Psoas muscle (tissue), 8 donors: ENCODE results near the gene ADAMTSL2. TPM values are rescaled to one million over a fixed set of nuclear protein-coding genes. Genes with fewer than 3 reads are reported as not detected.

Experiments used
- ATAC-seq, 4 donors: fragments of 200-7000 bp; cut with Tn5 transposase; one replicate each; pipeline ENCODE4 v1.9.1; 2020; ENCODE audit warnings: moderate library complexity in 3 of 4, mild to moderate bottlenecking in 2 of 4
- DNase-seq, 2 donors: peaks; one replicate each; pipeline ENCODE4 v3.0.0-alpha.2; 2020
- H3K27ac ChIP-seq: fragments of 200-600 bp; one replicate; pipeline ENCODE4 v1.8.0; 2022
- H3K27me3 ChIP-seq, 3 donors: fragments of 200-600 bp in 1 of 3; one replicate each; pipeline versions ENCODE4 v1.6.1 to v1.8.0; 2013 to 2022; ENCODE audit warnings: low read length in 2 of 3, mild to moderate bottlenecking in 2 of 3, moderate library complexity in 1 of 3; ENCODE audit not compliant: insufficient read depth in 3 of 3
- H3K36me3 ChIP-seq, 2 donors: fragments of 200-600 bp in 1 of 2; one replicate each; pipeline versions ENCODE4 v1.6.1 to v1.8.0; 2013 to 2022; ENCODE audit warnings: low read depth in 1 of 2, mild to moderate bottlenecking in 1 of 2, moderate library complexity in 1 of 2; ENCODE audit not compliant: insufficient read depth in 1 of 2
- H3K4me1 ChIP-seq: fragments of 200-600 bp; one replicate; pipeline ENCODE4 v1.8.0; 2022
- H3K4me3 ChIP-seq: fragments of 200-600 bp; one replicate; pipeline ENCODE4 v1.8.0; 2022; ENCODE audit warnings: mild to moderate bottlenecking
- H3K9me3 ChIP-seq: fragments of 200-600 bp; one replicate; pipeline ENCODE4 v1.8.0; 2022
- WGBS, 3 donors: extraction: QIAGEN DNeasy Blood & Tissue Kit; methylation state at CpG; one replicate each; pipeline versions ENCODE4 v1.1.6 to v1.1.7; 2013; 5-methylcytosine and 5-hydroxymethylcytosine counted together
- intact Hi-C, 2 donors: fragments of 100-400 bp; cut with DNase I; formaldehyde crosslinking; loops; one replicate each; pipeline versions ENCODE4 v1.11.0 to v1.14.2; 2022
- polyA plus RNA-seq, 3 donors: library from polyadenylated mRNA; stranded (reverse); fragments of 200-250 nt; gene quantifications; one replicate each; pipeline ENCODE4 v1.2.3, GENCODE V29; 2013
- total RNA-seq, 4 donors: library from RNA; stranded (reverse); fragmentation: NEBNext Ultra II Directional in 2 of 4; extraction: Animal tissue kit (Norgen Biotek cat#: 25700) in 2 of 4; gene quantifications; one replicate each; pipeline versions ENCODE4 v1.2.1 to v1.2.4, GENCODE V29; 2021 to 2023
- TF ChIP-seq, protein P1 (sequence below): fragments of 200-600 bp; IDR thresholded peaks from one replicate; pipeline ENCODE4 v1.8.0; 2022; ENCODE audit warnings: antibody characterized with exemption
- donor health status: healthy with polysubstance abuse.
- donor health status: DM: no; HTN: no; CAD: no; lungs with moderate emphysema.
- donor health status: Bipolar disorder and iron deficiency.
- donor health status: healthy.
- donor health status: DM: yes; HTN: yes; CAD: no.
- donor health status: DM: no; HTN: no; CAD: no.
- donor health status: DM: no; HTN: no; CAD: no.
- donor health status: DM: yes; HTN: yes; CAD: no.

The ADAMTSL2 gene
- total and polyA plus RNA-seq, 7 donors = 0.21 to 5.4 (median 0.71) TPM

DNA sequence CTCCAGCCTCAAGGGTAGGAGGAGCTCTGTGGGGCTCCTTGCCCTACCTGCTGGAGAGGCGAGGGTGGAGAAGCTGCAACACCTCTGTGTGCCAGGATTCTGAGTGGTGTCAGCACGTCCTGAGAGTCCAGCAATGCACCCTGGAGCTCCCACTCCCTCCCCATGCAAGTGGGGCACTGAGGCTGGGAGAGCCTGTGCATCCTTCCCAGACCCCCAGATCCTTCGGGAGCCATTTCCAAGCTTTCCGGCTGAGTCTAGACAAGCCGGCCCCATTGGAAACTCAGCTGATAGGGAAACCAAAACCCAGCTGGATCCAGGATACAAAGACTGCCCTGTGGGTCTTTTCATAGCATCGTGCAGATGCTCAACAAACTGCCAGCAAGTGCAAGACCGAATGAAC, 72.9 kb downstream of the ADAMTSL2 start:
- Histone ChIP-seq H3K27ac (no peak overlapping the region), H3K27me3 (peaks cover 0 to 85% (median 28%) of the 10 kb centered on the region in 3 donors), H3K9me3 (no peaks in the 10 kb centered on the region), H3K4me3 (no peak overlapping the region), H3K4me1 (no peaks in the 10 kb centered on the region), H3K36me3 (no peaks in the 10 kb centered on the region)
- DNase-seq = no peak
- TF ChIP-seq, protein P1, sequence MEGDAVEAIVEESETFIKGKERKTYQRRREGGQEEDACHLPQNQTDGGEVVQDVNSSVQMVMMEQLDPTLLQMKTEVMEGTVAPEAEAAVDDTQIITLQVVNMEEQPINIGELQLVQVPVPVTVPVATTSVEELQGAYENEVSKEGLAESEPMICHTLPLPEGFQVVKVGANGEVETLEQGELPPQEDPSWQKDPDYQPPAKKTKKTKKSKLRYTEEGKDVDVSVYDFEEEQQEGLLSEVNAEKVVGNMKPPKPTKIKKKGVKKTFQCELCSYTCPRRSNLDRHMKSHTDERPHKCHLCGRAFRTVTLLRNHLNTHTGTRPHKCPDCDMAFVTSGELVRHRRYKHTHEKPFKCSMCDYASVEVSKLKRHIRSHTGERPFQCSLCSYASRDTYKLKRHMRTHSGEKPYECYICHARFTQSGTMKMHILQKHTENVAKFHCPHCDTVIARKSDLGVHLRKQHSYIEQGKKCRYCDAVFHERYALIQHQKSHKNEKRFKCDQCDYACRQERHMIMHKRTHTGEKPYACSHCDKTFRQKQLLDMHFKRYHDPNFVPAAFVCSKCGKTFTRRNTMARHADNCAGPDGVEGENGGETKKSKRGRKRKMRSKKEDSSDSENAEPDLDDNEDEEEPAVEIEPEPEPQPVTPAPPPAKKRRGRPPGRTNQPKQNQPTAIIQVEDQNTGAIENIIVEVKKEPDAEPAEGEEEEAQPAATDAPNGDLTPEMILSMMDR = no peak
- 27 to 37% (median 33%) methylated on average over 7 of the region's 7 CpGs for WGBS, 3 donors
- intact Hi-C loops = no loop called here
- ATAC-seq = no peak

DNA sequence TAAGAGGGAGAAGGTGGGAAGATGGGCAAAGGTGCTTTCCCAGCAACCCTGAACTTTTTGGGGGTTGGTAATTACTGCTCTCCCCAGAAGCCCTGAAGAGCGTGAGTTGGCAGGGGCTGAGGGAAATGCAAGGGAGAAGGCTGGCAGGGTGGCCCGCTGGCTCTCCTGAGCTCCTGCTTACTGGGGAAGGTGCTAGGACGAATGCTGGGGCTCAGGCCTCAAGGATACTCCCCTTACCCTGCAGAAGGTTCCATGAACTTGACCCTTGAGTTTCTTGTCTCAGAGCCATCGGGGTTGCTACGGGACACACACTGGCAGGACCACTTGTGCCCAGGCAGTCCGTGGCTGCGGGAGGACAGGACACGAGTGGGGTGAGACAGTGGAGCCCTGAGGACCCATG, 73.5 kb downstream of the ADAMTSL2 start:
- Histone ChIP-seq H3K27ac (no peak overlapping the region), H3K27me3 (peaks cover 0 to 85% (median 28%) of the 10 kb centered on the region in 3 donors), H3K4me3 (no peak overlapping the region), H3K4me1 (no peaks in the 10 kb centered on the region), H3K9me3 (no peaks in the 10 kb centered on the region), H3K36me3 (no peaks in the 10 kb centered on the region)
- intact Hi-C loops = no loop called here
- ATAC-seq = no peak
- 61 to 66% (median 66%) methylated on average over 8 of the region's 8 CpGs for WGBS, 3 donors
- no peak for DNase-seq
- TF ChIP-seq, protein P1 = no peak

DNA sequence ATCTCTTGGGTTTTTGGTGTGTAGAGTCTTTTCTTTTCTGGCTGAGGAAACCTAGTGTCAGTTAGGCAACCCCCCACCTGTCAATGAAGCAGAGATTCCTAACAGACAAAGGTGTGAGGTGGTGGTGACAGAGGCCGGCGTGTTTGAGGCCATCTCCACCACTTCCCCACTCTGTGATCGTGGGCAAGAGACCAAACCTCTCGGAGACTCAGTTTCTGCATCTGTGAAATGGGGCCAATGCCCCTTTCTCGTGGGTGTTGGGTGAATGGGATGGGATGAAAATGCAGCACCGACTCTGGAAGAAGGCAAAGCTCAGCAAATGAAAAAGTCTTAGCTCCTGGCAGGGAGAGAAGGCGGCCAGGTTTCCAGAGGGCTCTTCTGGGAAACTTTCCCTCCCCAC, 73.9 kb downstream of the ADAMTSL2 start:
- DNase-seq = no peak
- TF ChIP-seq, protein P1 = no peak
- Histone ChIP-seq H3K4me3 (no peak overlapping the region), H3K27me3 (peaks cover 0 to 88% (median 27%) of the 10 kb centered on the region in 3 donors), H3K27ac (no peak overlapping the region), H3K36me3 (no peaks in the 10 kb centered on the region), H3K9me3 (no peaks in the 10 kb centered on the region), H3K4me1 (no peaks in the 10 kb centered on the region)
- intact Hi-C loops = no loop called here
- 69 to 76% (median 72%) methylated on average over 7 of the region's 7 CpGs for WGBS, 3 donors
- ATAC-seq = no peak

DNA sequence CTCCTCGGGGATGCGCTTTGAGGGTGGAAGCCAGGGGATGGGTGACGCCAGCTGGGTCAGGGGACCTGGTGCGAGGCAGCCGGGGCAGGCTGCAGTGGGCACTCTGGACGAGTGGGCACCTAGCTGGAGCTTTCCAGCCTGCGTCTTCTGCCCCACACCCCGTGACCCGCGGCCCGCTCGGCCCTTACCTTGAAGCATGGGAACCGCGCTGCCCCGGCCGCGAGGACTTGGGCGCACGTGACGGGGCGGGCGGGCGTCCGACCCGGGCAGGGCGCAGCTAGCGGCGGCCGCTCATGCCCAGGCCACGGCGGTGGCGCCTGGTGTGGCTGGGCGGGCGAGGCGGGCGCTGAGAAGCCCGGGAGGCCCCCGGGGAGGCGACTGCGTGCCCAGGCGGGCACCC, 74.4 kb downstream of the ADAMTSL2 start:
- Histone ChIP-seq H3K4me1 (no peaks in the 10 kb centered on the region), H3K9me3 (no peaks in the 10 kb centered on the region), H3K4me3 (no peak overlapping the region), H3K36me3 (no peaks in the 10 kb centered on the region), H3K27ac (no peak overlapping the region), H3K27me3 (peaks cover 0 to 92% (median 26%) of the 10 kb centered on the region in 3 donors)
- ATAC-seq = no peak
- intact Hi-C loops = no loop called here
- 9 to 22% (median 21%) methylated on average over 12 to 41 of the region's 41 CpGs for WGBS, 3 donors
- no peak for DNase-seq
- TF ChIP-seq, protein P1 = no peak
